Measurements from ENCODE around the gene ZNF865.

The ZNF865 gene

DNA sequence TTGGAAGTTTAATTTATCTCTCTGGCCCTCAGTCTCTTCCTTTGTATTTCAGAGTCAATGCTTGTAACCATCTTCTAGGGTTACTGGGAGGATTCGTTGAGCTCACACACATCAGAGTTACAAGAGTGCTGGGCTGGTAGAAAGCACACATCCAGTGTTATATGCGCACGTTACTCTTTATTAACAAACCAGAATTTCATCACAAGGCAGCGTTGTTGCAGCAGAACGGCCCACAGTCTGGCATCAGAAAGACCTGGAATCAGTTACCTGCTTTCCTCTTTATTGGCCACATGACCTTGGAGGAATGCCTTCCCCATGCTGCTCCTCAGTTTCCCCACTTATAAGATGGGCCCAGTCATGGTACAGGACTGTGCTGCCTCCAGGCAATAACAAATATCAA, 3.9 kb downstream of the ZNF865 start:
- H3K36me3 ChIP-seq (ENCODE audit: control insufficient read depth, insufficient read depth, low read length): peaks cover 15% of the 10 kb centered on the region; the same call in 1 of the 2 replicates
- no peak overlapping the region for H3K4me3 ChIP-seq (ENCODE audit: low read depth, low read length)
- H3K27me3 ChIP-seq (ENCODE audit: control insufficient read depth, insufficient read depth, low read length): no peaks in the 10 kb centered on the region
- no peak overlapping the region for H3K9ac ChIP-seq (ENCODE audit: low read length)
- H3K4me1 ChIP-seq (ENCODE audit: control insufficient read depth, insufficient read depth, low read length): peaks cover 9% of the 10 kb centered on the region
- H3K9me3 ChIP-seq (ENCODE audit: control insufficient read depth, insufficient read depth, low read depth, low read length): no peaks in the 10 kb centered on the region
- no peak overlapping the region for H3K27ac ChIP-seq (ENCODE audit: low read depth, low read length)

DNA sequence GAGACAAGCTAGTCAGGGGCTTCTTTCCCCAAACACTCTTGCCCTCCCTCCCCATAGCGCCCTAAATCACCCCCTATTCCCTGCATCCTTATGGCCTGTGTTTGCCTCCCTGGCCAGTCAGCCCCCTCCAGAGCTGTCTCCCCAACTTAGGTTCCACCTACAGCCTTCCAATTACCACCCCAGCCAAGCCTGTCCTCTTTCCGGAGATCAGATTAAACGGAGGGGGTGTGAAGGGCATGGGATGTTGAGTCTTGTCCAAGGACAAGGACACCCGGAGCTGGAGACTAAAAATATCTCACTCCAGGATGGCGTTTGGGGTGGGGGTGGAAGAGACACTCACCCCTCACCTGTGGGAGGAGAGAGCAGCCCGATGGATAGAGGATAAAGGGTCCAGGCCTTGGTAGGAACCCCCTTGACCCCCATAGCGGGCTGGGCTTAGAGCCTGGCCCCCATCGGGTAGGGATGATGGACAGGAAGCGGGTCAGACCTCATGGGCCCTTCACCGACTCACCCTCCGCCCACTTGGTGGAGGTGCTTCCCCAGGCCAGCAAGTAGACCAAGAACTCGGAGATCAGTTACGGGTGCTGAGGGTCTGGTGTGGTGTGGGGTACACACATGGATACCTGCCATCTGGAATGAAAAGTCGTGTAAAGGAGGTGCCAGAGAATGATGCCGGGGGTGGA, 6.0 kb downstream of the ZNF865 start:
- Histone ChIP-seq H3K9ac (ENCODE audit: low read length) (no peak overlapping the region), H3K4me1 (ENCODE audit: control insufficient read depth, insufficient read depth, low read length) (peaks cover 4% of the 10 kb centered on the region), H3K27me3 (ENCODE audit: control insufficient read depth, insufficient read depth, low read length) (no peaks in the 10 kb centered on the region), H3K9me3 (ENCODE audit: control insufficient read depth, insufficient read depth, low read depth, low read length) (no peaks in the 10 kb centered on the region), H3K36me3 (ENCODE audit: control insufficient read depth, insufficient read depth, low read length) (peaks cover 31% of the 10 kb centered on the region), H3K4me3 (ENCODE audit: low read depth, low read length) (no peak overlapping the region), H3K27ac (ENCODE audit: low read depth, low read length) (no peak overlapping the region)

DNA sequence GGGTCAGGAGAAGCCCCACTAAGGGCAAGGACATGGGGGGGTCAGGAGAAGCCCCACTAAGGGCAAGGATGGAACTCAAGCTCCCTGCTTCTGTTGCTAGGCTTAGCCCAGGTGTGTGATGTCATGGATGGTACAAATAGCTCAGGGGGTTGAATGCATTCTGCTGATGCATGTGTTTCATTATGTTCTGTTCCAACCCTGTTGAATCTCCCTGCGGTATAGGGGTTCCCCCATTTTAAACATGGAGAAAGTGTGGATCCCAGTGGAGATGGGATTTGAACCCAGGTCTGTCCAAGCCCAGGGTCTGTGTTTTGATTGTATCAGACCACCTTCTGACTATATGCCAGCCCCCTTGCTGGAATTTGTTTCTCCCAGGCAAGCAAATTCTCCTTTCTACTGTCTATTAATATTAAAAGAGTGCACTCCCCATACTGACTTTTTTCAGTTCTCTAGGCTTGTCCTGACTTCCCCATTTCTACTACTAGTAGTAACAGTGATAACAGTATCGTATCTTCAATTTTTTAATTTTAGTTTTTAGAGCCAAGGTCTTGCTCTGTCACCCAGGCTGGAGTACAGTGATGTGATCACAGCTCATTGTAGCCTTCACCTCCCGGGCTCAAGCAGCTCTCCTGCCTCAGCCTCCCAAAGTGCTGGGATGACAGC, 6.7 kb downstream of the ZNF865 start:
- no peaks in the 10 kb centered on the region for H3K9me3 ChIP-seq (ENCODE audit: control insufficient read depth, insufficient read depth, low read depth, low read length)
- no peak overlapping the region for H3K9ac ChIP-seq (ENCODE audit: low read length)
- no peak overlapping the region for H3K27ac ChIP-seq (ENCODE audit: low read depth, low read length)
- no peaks in the 10 kb centered on the region for H3K27me3 ChIP-seq (ENCODE audit: control insufficient read depth, insufficient read depth, low read length)
- H3K4me1 ChIP-seq (ENCODE audit: control insufficient read depth, insufficient read depth, low read length): no peaks in the 10 kb centered on the region
- H3K4me3 ChIP-seq (ENCODE audit: low read depth, low read length): no peak overlapping the region
- peaks cover 31% of the 10 kb centered on the region for H3K36me3 ChIP-seq (ENCODE audit: control insufficient read depth, insufficient read depth, low read length)

DNA sequence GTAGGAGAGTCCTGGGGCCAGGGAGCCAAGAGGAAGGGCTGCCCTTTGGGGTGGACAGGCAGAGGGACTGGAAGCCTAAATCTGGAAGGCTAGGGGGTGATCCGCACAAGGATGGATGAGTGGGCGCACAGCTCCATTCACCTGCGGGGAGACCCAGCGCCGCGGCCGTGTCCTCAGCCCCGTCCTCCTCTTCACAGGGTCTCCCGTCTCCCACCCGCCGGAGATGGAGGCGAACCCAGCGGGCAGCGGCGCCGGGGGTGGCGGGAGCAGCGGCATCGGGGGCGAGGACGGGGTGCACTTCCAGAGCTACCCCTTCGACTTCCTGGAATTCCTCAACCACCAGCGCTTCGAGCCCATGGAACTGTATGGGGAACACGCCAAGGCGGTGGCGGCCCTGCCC, 7.9 kb downstream of the ZNF865 start:
- Histone ChIP-seq H3K27ac (ENCODE audit: low read depth, low read length) (no peak overlapping the region), H3K36me3 (ENCODE audit: control insufficient read depth, insufficient read depth, low read length) (peaks cover 36% of the 10 kb centered on the region), H3K9me3 (ENCODE audit: control insufficient read depth, insufficient read depth, low read depth, low read length) (no peaks in the 10 kb centered on the region), H3K4me3 (ENCODE audit: low read depth, low read length) (no peak overlapping the region), H3K27me3 (ENCODE audit: control insufficient read depth, insufficient read depth, low read length) (no peaks in the 10 kb centered on the region), H3K9ac (ENCODE audit: low read length) (no peak overlapping the region), H3K4me1 (ENCODE audit: control insufficient read depth, insufficient read depth, low read length) (no peaks in the 10 kb centered on the region)

DNA sequence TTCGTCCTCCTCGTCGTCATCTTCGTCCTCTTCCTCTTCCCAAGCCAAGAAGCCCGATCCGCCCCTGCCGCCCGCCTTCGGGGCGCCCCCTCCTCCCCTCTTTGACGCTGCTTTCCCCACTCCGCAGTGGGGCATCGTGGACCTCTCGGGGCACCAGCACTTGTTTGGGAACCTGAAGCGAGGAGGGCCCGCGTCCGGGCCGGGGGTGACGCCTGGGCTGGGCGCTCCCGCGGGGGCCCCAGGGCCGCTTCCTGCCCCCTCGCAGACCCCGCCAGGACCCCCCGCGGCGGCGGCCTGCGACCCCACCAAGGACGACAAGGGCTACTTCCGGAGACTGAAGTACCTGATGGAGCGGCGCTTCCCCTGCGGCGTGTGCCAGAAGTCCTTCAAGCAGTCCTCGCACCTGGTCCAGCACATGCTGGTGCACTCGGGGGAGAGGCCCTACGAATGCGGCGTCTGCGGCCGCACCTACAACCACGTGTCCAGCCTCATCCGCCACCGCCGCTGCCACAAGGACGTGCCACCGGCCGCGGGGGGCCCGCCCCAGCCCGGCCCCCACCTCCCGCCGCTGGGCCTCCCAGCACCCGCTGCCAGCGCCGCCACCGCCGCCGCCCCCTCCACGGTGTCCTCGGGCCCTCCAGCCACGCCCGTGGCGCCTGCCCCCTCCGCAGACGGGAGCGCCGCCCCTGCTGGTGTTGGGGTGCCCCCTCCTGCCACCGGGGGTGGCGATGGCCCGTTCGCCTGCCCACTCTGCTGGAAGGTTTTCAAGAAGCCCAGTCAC, 8.7 kb downstream of the ZNF865 start:
- H3K36me3 ChIP-seq (ENCODE audit: control insufficient read depth, insufficient read depth, low read length): peaks cover 34% of the 10 kb centered on the region
- no peak overlapping the region for H3K4me3 ChIP-seq (ENCODE audit: low read depth, low read length)
- H3K4me1 ChIP-seq (ENCODE audit: control insufficient read depth, insufficient read depth, low read length): no peaks in the 10 kb centered on the region
- no peak overlapping the region for H3K27ac ChIP-seq (ENCODE audit: low read depth, low read length)
- H3K9me3 ChIP-seq (ENCODE audit: control insufficient read depth, insufficient read depth, low read depth, low read length): no peaks in the 10 kb centered on the region
- H3K9ac ChIP-seq (ENCODE audit: low read length): no peak overlapping the region
- no peaks in the 10 kb centered on the region for H3K27me3 ChIP-seq (ENCODE audit: control insufficient read depth, insufficient read depth, low read length)

DNA sequence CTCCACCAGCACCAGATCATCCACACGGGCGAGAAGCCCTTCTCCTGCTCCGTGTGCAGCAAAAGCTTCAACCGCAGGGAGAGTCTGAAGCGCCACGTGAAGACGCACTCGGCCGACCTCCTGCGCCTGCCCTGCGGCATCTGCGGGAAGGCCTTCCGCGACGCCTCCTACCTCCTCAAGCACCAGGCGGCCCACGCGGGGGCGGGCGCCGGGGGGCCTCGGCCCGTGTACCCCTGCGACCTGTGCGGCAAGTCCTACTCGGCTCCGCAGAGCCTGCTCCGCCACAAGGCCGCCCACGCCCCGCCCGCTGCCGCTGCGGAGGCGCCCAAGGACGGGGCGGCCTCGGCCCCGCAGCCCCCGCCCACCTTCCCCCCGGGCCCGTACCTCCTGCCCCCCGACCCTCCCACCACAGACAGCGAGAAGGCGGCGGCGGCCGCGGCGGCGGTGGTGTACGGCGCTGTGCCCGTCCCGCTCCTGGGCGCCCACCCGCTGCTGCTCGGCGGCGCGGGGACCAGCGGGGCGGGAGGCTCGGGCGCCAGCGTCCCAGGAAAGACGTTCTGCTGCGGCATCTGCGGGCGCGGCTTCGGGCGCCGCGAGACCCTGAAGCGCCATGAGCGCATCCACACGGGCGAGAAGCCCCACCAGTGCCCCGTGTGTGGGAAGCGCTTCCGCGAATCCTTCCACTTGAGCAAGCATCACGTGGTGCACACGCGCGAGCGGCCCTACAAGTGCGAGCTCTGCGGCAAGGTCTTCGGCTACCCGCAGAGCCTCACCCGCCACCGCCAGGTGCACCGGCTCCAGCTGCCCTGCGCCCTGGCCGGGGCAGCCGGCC, 9.5 kb downstream of the ZNF865 start:
- no peaks in the 10 kb centered on the region for H3K9me3 ChIP-seq (ENCODE audit: control insufficient read depth, insufficient read depth, low read depth, low read length)
- H3K27ac ChIP-seq (ENCODE audit: low read depth, low read length): no peak overlapping the region
- no peaks in the 10 kb centered on the region for H3K4me1 ChIP-seq (ENCODE audit: control insufficient read depth, insufficient read depth, low read length)
- H3K27me3 ChIP-seq (ENCODE audit: control insufficient read depth, insufficient read depth, low read length): no peaks in the 10 kb centered on the region
- H3K36me3 ChIP-seq (ENCODE audit: control insufficient read depth, insufficient read depth, low read length): peaks cover 26% of the 10 kb centered on the region
- H3K4me3 ChIP-seq (ENCODE audit: low read depth, low read length): no peak overlapping the region
- no peak overlapping the region for H3K9ac ChIP-seq (ENCODE audit: low read length)

DNA sequence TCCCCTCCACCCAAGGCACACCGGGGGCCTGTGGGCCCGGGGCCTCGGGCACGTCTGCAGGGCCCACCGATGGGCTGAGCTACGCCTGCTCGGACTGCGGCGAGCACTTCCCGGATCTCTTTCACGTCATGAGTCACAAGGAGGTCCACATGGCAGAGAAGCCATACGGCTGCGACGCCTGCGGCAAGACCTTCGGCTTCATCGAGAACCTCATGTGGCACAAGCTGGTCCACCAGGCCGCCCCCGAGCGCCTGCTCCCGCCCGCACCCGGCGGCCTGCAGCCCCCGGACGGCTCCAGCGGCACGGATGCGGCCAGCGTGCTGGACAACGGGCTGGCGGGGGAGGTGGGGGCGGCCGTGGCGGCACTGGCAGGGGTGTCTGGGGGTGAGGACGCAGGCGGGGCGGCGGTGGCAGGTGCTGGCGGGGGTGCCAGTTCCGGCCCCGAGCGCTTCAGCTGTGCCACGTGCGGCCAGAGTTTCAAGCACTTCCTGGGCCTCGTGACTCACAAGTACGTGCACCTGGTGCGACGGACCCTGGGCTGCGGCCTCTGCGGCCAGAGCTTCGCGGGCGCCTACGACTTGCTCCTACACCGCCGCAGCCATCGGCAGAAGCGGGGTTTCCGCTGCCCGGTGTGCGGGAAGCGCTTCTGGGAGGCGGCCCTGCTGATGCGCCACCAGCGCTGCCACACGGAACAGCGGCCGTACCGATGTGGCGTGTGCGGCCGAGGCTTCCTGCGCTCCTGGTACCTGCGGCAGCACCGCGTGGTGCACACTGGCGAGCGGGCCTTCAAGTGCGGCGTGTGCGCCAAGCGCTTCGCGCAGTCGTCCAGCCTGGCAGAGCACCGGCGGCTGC, 10.3 kb downstream of the ZNF865 start:
- H3K9ac ChIP-seq (ENCODE audit: low read length): no peak overlapping the region
- H3K27ac ChIP-seq (ENCODE audit: low read depth, low read length): no peak overlapping the region
- H3K4me3 ChIP-seq (ENCODE audit: low read depth, low read length): no peak overlapping the region
- H3K9me3 ChIP-seq (ENCODE audit: control insufficient read depth, insufficient read depth, low read depth, low read length): no peaks in the 10 kb centered on the region
- no peaks in the 10 kb centered on the region for H3K27me3 ChIP-seq (ENCODE audit: control insufficient read depth, insufficient read depth, low read length)
- peaks cover 33% of the 10 kb centered on the region for H3K36me3 ChIP-seq (ENCODE audit: control insufficient read depth, insufficient read depth, low read length)
- no peaks in the 10 kb centered on the region for H3K4me1 ChIP-seq (ENCODE audit: control insufficient read depth, insufficient read depth, low read length)

DNA sequence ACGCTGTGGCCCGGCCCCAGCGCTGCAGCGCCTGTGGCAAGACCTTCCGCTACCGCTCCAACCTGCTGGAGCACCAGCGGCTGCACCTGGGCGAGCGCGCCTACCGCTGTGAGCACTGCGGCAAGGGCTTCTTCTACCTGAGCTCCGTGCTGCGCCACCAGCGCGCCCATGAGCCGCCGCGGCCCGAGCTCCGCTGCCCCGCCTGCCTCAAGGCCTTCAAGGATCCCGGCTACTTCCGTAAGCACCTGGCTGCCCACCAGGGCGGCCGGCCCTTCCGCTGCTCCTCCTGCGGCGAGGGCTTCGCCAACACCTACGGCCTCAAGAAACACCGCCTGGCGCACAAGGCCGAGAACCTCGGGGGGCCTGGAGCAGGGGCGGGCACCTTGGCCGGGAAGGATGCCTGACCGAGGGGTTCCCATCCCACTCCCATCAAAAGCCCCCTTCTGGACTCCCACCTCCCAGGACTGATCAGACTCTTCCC, 11.0 kb downstream of the ZNF865 start:
- peaks cover 39% of the 10 kb centered on the region for H3K36me3 ChIP-seq (ENCODE audit: control insufficient read depth, insufficient read depth, low read length)

DNA sequence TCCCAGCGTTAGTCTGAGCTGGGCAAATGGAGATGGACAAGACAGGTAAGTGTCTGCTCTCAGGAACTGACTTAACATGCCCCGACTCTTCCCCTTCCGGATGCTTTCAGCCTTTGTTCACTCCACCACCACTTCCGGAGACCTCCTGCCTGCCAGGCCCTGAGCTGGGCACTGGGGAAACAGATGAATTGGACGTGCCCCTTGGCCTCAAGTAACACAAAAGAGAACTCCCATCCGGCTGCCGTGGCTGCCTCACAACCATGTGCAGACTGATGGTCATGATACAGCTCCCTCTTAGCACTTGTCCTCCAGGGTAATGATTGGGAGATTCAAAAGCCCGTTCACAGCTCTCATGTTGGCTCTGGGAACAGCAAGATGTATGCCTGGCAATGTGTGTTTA, 12.0 kb downstream of the ZNF865 start:
- Histone ChIP-seq H3K9ac (ENCODE audit: low read length) (no peak overlapping the region), H3K9me3 (ENCODE audit: control insufficient read depth, insufficient read depth, low read depth, low read length) (no peaks in the 10 kb centered on the region), H3K4me3 (ENCODE audit: low read depth, low read length) (no peak overlapping the region), H3K36me3 (ENCODE audit: control insufficient read depth, insufficient read depth, low read length) (peaks cover 41% of the 10 kb centered on the region), H3K4me1 (ENCODE audit: control insufficient read depth, insufficient read depth, low read length) (no peaks in the 10 kb centered on the region), H3K27ac (ENCODE audit: low read depth, low read length) (no peak overlapping the region), H3K27me3 (ENCODE audit: control insufficient read depth, insufficient read depth, low read length) (no peaks in the 10 kb centered on the region)

More for the DNA sequence above, 11.0 kb downstream of the ZNF865 start:
- Histone ChIP-seq H3K27ac (ENCODE audit: low read depth, low read length) (no peak overlapping the region), H3K4me3 (ENCODE audit: low read depth, low read length) (no peak overlapping the region), H3K4me1 (ENCODE audit: control insufficient read depth, insufficient read depth, low read length) (no peaks in the 10 kb centered on the region), H3K9me3 (ENCODE audit: control insufficient read depth, insufficient read depth, low read depth, low read length) (no peaks in the 10 kb centered on the region), H3K9ac (ENCODE audit: low read length) (no peak overlapping the region), H3K27me3 (ENCODE audit: control insufficient read depth, insufficient read depth, low read length) (no peaks in the 10 kb centered on the region)

DNA sequence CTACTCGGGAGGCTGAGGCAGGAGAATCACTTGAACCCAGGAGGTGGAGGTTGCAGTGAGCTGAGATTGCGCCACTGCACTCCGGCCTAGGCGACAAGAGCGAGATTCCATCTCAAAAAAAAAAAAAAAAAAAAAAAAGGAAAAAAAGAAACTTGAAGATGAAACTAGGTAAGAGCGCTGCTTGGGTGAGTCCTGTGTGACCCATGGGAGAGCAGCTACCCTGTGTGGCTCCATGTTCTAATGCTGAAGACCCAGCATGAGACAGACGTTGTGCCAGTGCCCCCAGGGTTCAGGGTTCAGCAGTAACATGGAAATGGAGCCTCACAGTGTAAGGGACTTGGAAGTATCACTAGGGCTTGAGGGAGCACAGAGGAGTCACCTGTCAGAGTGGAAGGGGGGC, 13.0 kb downstream of the ZNF865 start:
- Histone ChIP-seq H3K27ac (ENCODE audit: low read depth, low read length) (no peak overlapping the region), H3K27me3 (ENCODE audit: control insufficient read depth, insufficient read depth, low read length) (no peaks in the 10 kb centered on the region), H3K9ac (ENCODE audit: low read length) (no peak overlapping the region), H3K9me3 (ENCODE audit: control insufficient read depth, insufficient read depth, low read depth, low read length) (no peaks in the 10 kb centered on the region), H3K4me3 (ENCODE audit: low read depth, low read length) (no peak overlapping the region), H3K36me3 (ENCODE audit: control insufficient read depth, insufficient read depth, low read length) (peaks cover 42% of the 10 kb centered on the region), H3K4me1 (ENCODE audit: control insufficient read depth, insufficient read depth, low read length) (no peaks in the 10 kb centered on the region)
